Upper lobe of left lung (tissue), 6 donors: ENCODE measurements around the gene RASGEF1C. TPM values are rescaled to one million over a fixed set of nuclear protein-coding genes. Genes with fewer than 3 reads are reported as not detected.

Experiments
- ATAC-seq, 2 donors: fragments of 200-7000 bp; cut with Tn5 transposase; one replicate each; pipeline ENCODE4 v1.9.1; 2022; ENCODE audit warnings: mild to moderate bottlenecking in 2 of 2, moderate library complexity in 2 of 2; ENCODE audit not compliant: low FRiP score in 2 of 2
- DNase-seq, 2 donors: peaks; one replicate each; pipeline ENCODE4 v3.0.0-alpha.2; 2019 to 2020
- H3K27ac ChIP-seq, 4 donors: fragments of 200-600 bp; sonication (generic); one replicate each; pipeline ENCODE4 v1.5.1; 2016 to 2019
- H3K27me3 ChIP-seq, 4 donors: fragments of 200-600 bp; sonication (generic); one replicate each; pipeline ENCODE4 v1.5.1; 2017 to 2019
- H3K36me3 ChIP-seq, 4 donors: fragments of 200-600 bp; sonication (generic); one replicate each; pipeline ENCODE4 v1.5.1; 2016 to 2019
- H3K4me1 ChIP-seq, 4 donors: fragments of 200-600 bp; sonication (generic); one replicate each; pipeline ENCODE4 v1.5.1; 2018 to 2019
- H3K4me3 ChIP-seq, 4 donors: fragments of 200-600 bp; sonication (generic); one replicate each; pipeline ENCODE4 v1.5.1; 2017 to 2019; ENCODE audit warnings: mild to moderate bottlenecking in 2 of 4, moderate library complexity in 1 of 4
- H3K9me3 ChIP-seq, 4 donors: fragments of 200-600 bp; sonication (generic); one replicate each; pipeline ENCODE4 v1.5.1; 2018 to 2019
- EP300 ChIP-seq, 4 donors: sonication (generic); formaldehyde crosslinking; IDR thresholded peaks; one replicate each; pipeline ENCODE4 v1.5.1; 2017; ENCODE audit warnings: antibody characterized with exemption in 4 of 4, control low read depth in 2 of 4
- POLR2A ChIP-seq, 4 donors: fragments of 450-650 bp; IDR thresholded peaks; one replicate each; pipeline ENCODE4 v1.5.1; 2016 to 2017; ENCODE audit warnings: antibody characterized with exemption in 4 of 4, mild to moderate bottlenecking in 2 of 4
- POLR2AphosphoS5 ChIP-seq, 2 donors: sonication (generic); formaldehyde crosslinking; IDR thresholded peaks; one replicate each; pipeline ENCODE4 v1.5.1; 2017; ENCODE audit warnings: antibody characterized with exemption in 2 of 2
- WGBS, 2 donors: methylation state at CpG; one replicate each; pipeline ENCODE4 v1.1.5; 2017 to 2018; 5-methylcytosine and 5-hydroxymethylcytosine counted together
- total RNA-seq, 6 donors: library from RNA; depleted of rRNA in 4 of 6; stranded (reverse); fragments of >200 nt in 4 of 6; gene quantifications; one replicate each; pipeline versions ENCODE4 v1.1.0 to v1.2.1, GENCODE V29; 2016 to 2021
- TF ChIP-seq, protein P1 (sequence below), 6 experiments: fragments of 450-650 bp in 4 of 6; fragments of 200-600 bp in 2 of 6; sonication (generic) in 2 of 6; IDR thresholded peaks; one replicate each; pipeline ENCODE4 v1.5.1; 2016 to 2019; ENCODE audit warnings: antibody characterized with exemption in 6 of 6
- donor health status: DM: no; HTN: no; CAD: no; lungs with moderate emphysema.
- donor health status: DM: no; HTN: yes; CAD: no; lungs with severe emphysema.

RASGEF1C gene
- total RNA-seq, 6 donors from 2014 or later, result not detected

GRCh38 chr5:180053061-180053602 is 155.9 kb downstream of the RASGEF1C start:
- DNase-seq (no peak), ATAC-seq (no peak)
- Histone ChIP-seq H3K9me3 (no peaks in the 10 kb centered on the region), H3K4me1 (peaks cover 2 to 16% (median 11%) of the 10 kb centered on the region in 4 donors), H3K36me3 (no peaks in the 10 kb centered on the region), H3K27me3 (no peaks in the 10 kb centered on the region), H3K27ac (no peak overlapping the region), H3K4me3 (no peak overlapping the region)
- TF ChIP-seq POLR2A (IDR thresholded peaks at IDR 0.05) (no peak), EP300 (IDR thresholded peaks at IDR 0.05) (no peak), POLR2AphosphoS5 (IDR thresholded peaks at IDR 0.05) (no peak)
- TF ChIP-seq, protein P1, sequence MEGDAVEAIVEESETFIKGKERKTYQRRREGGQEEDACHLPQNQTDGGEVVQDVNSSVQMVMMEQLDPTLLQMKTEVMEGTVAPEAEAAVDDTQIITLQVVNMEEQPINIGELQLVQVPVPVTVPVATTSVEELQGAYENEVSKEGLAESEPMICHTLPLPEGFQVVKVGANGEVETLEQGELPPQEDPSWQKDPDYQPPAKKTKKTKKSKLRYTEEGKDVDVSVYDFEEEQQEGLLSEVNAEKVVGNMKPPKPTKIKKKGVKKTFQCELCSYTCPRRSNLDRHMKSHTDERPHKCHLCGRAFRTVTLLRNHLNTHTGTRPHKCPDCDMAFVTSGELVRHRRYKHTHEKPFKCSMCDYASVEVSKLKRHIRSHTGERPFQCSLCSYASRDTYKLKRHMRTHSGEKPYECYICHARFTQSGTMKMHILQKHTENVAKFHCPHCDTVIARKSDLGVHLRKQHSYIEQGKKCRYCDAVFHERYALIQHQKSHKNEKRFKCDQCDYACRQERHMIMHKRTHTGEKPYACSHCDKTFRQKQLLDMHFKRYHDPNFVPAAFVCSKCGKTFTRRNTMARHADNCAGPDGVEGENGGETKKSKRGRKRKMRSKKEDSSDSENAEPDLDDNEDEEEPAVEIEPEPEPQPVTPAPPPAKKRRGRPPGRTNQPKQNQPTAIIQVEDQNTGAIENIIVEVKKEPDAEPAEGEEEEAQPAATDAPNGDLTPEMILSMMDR (IDR thresholded peaks at IDR 0.05), result no peak
- WGBS, 2 donors, result 87 to 91% methylated on average over 8 of the region's 8 CpGs

DNA sequence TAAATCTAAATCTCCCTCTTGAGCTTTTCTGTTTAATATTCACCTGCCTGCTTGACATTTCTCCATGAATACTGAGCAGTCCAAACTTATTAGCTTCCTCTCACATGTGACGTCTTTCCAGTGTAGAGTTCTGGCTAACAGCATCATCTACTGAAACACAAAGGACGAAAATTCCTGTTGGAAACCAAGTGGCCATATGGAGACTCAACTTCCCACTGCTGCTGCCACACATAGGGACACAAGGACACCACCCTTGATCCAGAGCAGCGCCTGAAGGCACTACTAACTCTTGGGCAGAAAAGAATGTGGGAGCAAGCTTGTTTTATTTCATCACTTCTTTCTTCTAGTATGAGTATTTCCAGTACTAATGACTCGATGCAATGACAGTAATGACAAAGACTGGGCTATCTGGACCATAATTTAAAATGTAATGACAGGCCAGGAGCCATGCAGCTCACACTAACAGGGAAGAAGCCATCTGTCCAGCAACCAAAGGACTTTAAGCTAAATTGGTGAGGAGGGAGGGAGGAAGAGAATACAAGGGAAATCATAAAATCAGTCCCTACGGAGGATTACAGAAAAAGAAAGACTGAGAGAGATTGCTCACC is 156.7 kb downstream of the RASGEF1C start:
- Histone ChIP-seq H3K36me3 (no peaks in the 10 kb centered on the region), H3K9me3 (no peaks in the 10 kb centered on the region), H3K27ac (no peak overlapping the region), H3K4me1 (peaks cover 7 to 25% (median 18%) of the 10 kb centered on the region in 4 donors), H3K27me3 (no peaks in the 10 kb centered on the region), H3K4me3 (no peak overlapping the region)
- no peak for DNase-seq
- TF ChIP-seq POLR2A (IDR thresholded peaks at IDR 0.05), result no peak
- TF ChIP-seq POLR2AphosphoS5 (IDR thresholded peaks at IDR 0.05), result no peak
- no peak for TF ChIP-seq EP300 (IDR thresholded peaks at IDR 0.05)
- TF ChIP-seq, protein P1 (IDR thresholded peaks at IDR 0.05), result no peak
- no peak for ATAC-seq
- WGBS, 2 donors, result 87 to 93% methylated on average over 5 of the region's 5 CpGs

Other genes starting within 250 kb of the RASGEF1C start
- 100 to 1,000 TPM in 3 of 6 donors, 10 to 100 TPM in 3; 54.5 to 137 (median 98.2) TPM for gene RNF130, start 137.5 kb downstream of the RASGEF1C start, total RNA-seq
- 10 to 100 TPM; 20.8 to 58.5 (median 33.4) TPM for gene MAPK9, start 82.9 kb upstream of the RASGEF1C start, total RNA-seq
- 10 to 100 TPM in 4 of 6 donors, 1 to 10 TPM in 2; 6.8 to 35.4 (median 18.0) TPM for gene GFPT2, start 144.1 kb upstream of the RASGEF1C start, total RNA-seq